ENCODE results near the gene IZUMO3.

The IZUMO3 gene

GRCh38 chr9:24516463-24516862 is 29.2 kb downstream of the IZUMO3 start:
- no peaks in the 10 kb centered on the region for H3K4me1 ChIP-seq (ENCODE audit: control insufficient read depth, insufficient read depth, low read length)
- H3K27me3 ChIP-seq (ENCODE audit: control insufficient read depth, insufficient read depth, low read length): no peaks in the 10 kb centered on the region
- H3K27ac ChIP-seq (ENCODE audit: low read depth, low read length): no peak overlapping the region
- no peaks in the 10 kb centered on the region for H3K36me3 ChIP-seq (ENCODE audit: control insufficient read depth, insufficient read depth, low read length)
- H3K9ac ChIP-seq (ENCODE audit: low read length): no peak overlapping the region
- H3K4me3 ChIP-seq (ENCODE audit: low read length): no peak overlapping the region

DNA sequence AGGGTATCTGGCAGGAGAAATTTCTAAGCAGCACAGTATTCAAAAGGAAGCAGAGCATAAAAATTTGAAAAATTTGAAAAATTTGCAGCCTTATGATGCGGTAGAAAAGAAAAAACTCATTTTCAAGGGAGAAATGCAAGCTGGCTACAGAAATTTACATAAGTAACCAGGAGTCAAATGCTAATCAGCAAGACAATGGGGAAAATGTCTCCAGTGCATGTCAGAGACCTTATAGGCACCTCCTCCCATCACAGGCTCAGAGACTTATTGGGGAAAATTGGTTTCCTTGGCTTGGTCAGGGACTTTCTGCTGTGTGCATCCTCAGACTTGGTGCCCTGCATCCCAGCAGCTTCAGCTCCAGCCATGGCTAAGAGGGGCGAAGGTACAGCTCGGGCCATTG is 35.8 kb downstream of the IZUMO3 start:
- Histone ChIP-seq H3K27ac (ENCODE audit: low read depth, low read length) (no peak overlapping the region), H3K4me1 (ENCODE audit: control insufficient read depth, insufficient read depth, low read length) (no peaks in the 10 kb centered on the region), H3K4me3 (ENCODE audit: low read length) (no peak overlapping the region), H3K36me3 (ENCODE audit: control insufficient read depth, insufficient read depth, low read length) (no peaks in the 10 kb centered on the region), H3K9ac (ENCODE audit: low read length) (no peak overlapping the region), H3K27me3 (ENCODE audit: control insufficient read depth, insufficient read depth, low read length) (no peaks in the 10 kb centered on the region)

- no peaks in the 10 kb centered on the region for H3K4me1 ChIP-seq (ENCODE audit: control insufficient read depth, insufficient read depth, low read length)
- no peaks in the 10 kb centered on the region for H3K27me3 ChIP-seq (ENCODE audit: control insufficient read depth, insufficient read depth, low read length)
- no peak overlapping the region for H3K9ac ChIP-seq (ENCODE audit: low read length)
- H3K27ac ChIP-seq (ENCODE audit: low read depth, low read length): no peak overlapping the region
- H3K4me3 ChIP-seq (ENCODE audit: low read length): no peak overlapping the region
- H3K36me3 ChIP-seq (ENCODE audit: control insufficient read depth, insufficient read depth, low read length): no peaks in the 10 kb centered on the region
Observed at GRCh38 chr9:24504521-24504920, 41.2 kb downstream of the IZUMO3 start.

- H3K4me3 ChIP-seq (ENCODE audit: low read length): no peak overlapping the region
- H3K27me3 ChIP-seq (ENCODE audit: control insufficient read depth, insufficient read depth, low read length): no peaks in the 10 kb centered on the region
- no peaks in the 10 kb centered on the region for H3K4me1 ChIP-seq (ENCODE audit: control insufficient read depth, insufficient read depth, low read length)
- H3K36me3 ChIP-seq (ENCODE audit: control insufficient read depth, insufficient read depth, low read length): no peaks in the 10 kb centered on the region
- no peak overlapping the region for H3K27ac ChIP-seq (ENCODE audit: low read depth, low read length)
- no peak overlapping the region for H3K9ac ChIP-seq (ENCODE audit: low read length)
Observed at GRCh38 chr9:24502206-24502937, 43.3 kb downstream of the IZUMO3 start.

DNA sequence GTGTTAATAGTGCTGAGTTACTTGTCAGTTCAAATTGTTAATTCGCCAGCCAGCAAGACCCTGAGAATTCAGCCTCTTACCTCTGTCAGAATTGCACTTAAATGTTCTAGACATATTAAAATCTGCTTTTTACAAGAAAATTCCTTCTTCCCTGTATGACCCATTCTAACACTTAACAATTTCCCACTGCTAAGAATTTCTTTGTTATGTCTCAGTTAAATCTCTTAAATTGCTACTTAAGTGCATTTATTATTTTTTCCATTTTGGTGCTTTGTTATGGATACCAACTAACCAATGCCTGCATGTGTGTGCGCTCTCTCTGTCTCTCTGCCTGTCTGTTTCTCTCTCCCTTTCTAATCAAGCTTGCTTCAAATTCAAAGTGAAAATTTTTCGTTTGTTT is 44.9 kb downstream of the IZUMO3 start:
- Histone ChIP-seq H3K4me1 (ENCODE audit: control insufficient read depth, insufficient read depth, low read length) (no peaks in the 10 kb centered on the region), H3K27me3 (ENCODE audit: control insufficient read depth, insufficient read depth, low read length) (no peaks in the 10 kb centered on the region), H3K27ac (ENCODE audit: low read depth, low read length) (no peak overlapping the region), H3K4me3 (ENCODE audit: low read length) (no peak overlapping the region), H3K9ac (ENCODE audit: low read length) (no peak overlapping the region), H3K36me3 (ENCODE audit: control insufficient read depth, insufficient read depth, low read length) (no peaks in the 10 kb centered on the region)

DNA sequence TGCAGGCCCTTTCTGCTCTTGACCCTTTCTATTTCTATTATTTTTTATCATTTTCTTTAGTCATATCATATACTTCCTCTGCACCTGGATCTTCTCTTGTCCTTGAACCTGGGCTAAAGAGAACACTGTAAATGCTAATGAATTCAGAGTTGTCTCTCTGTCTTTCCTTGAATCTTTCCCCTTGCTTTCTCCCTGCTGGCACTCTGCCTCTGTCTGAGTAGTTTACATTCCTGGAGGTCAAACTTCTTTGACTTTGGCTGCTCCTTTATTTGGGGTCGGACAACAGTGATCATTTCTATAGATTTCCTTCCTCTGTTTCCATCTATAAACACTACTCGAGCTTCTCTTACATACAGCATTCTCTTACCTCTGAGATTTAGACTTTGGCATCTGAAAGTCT is 47.1 kb downstream of the IZUMO3 start:
- no peak overlapping the region for H3K9ac ChIP-seq (ENCODE audit: low read length)
- no peaks in the 10 kb centered on the region for H3K4me1 ChIP-seq (ENCODE audit: control insufficient read depth, insufficient read depth, low read length)
- no peak overlapping the region for H3K27ac ChIP-seq (ENCODE audit: low read depth, low read length)
- no peaks in the 10 kb centered on the region for H3K27me3 ChIP-seq (ENCODE audit: control insufficient read depth, insufficient read depth, low read length)
- H3K36me3 ChIP-seq (ENCODE audit: control insufficient read depth, insufficient read depth, low read length): no peaks in the 10 kb centered on the region
- no peak overlapping the region for H3K4me3 ChIP-seq (ENCODE audit: low read length)

- no peaks in the 10 kb centered on the region for H3K36me3 ChIP-seq (ENCODE audit: control insufficient read depth, insufficient read depth, low read length)
- no peaks in the 10 kb centered on the region for H3K4me1 ChIP-seq (ENCODE audit: control insufficient read depth, insufficient read depth, low read length)
- no peak overlapping the region for H3K27ac ChIP-seq (ENCODE audit: low read depth, low read length)
- H3K9ac ChIP-seq (ENCODE audit: low read length): no peak overlapping the region
- no peak overlapping the region for H3K4me3 ChIP-seq (ENCODE audit: low read length)
- no peaks in the 10 kb centered on the region for H3K27me3 ChIP-seq (ENCODE audit: control insufficient read depth, insufficient read depth, low read length)
Observed at GRCh38 chr9:24497671-24498070, 48.0 kb downstream of the IZUMO3 start.

Measured in rectal smooth muscle tissue (tissue), 1 donor.